Stimulated activated CD8-positive, alpha-beta memory T cell treated with anti-CD3 and anti-CD28 coated beads, Interleukin-4, amount 100 ng/mL, for 48 hours (primary cell): Measurements from ENCODE around the gene CSNK2A3.
"Not testable (repeated sequence)": the region's sequence is repeated elsewhere in the genome, so short reads cannot be mapped to it uniquely, and the experiment has no call there.

Experiments
- DNase-seq: peaks from one replicate; pipeline ENCODE4 v3.0.0-alpha.2; 2020

The CSNK2A3 gene

GRCh38 chr11:11379661-11380060, 26.6 kb upstream of the CSNK2A3 start:
- no peak for DNase-seq

GRCh38 chr11:11378184-11378940, 25.3 kb upstream of the CSNK2A3 start:
- DNase-seq = no peak

GRCh38 chr11:11374358-11375148, 21.5 kb upstream of the CSNK2A3 start:
- no peak for DNase-seq

DNA sequence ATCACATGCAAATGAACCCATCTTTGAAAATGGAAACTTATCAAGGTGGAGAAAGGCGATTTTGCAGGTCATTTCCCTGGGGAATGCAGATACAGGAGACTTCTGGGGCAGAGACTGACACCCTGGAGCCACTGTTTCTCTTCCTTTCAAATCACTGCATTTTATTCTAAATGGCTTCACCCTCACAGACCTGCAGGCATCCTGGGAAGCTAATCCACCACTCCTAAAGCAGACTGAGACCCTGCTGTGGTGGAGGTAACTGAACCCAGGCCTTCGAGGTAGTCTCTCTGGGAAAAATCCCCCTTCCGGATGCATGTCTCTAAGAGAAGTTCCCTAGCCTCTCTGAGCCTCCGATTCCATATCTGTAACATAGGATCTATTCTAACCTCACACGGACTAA, 20.9 kb upstream of the CSNK2A3 start:
- no peak for DNase-seq

GRCh38 chr11:11372461-11372860, 19.4 kb upstream of the CSNK2A3 start:
- no peak for DNase-seq

- DNase-seq = no peak
Observed at GRCh38 chr11:11370962-11371303, 17.9 kb upstream of the CSNK2A3 start.

DNA sequence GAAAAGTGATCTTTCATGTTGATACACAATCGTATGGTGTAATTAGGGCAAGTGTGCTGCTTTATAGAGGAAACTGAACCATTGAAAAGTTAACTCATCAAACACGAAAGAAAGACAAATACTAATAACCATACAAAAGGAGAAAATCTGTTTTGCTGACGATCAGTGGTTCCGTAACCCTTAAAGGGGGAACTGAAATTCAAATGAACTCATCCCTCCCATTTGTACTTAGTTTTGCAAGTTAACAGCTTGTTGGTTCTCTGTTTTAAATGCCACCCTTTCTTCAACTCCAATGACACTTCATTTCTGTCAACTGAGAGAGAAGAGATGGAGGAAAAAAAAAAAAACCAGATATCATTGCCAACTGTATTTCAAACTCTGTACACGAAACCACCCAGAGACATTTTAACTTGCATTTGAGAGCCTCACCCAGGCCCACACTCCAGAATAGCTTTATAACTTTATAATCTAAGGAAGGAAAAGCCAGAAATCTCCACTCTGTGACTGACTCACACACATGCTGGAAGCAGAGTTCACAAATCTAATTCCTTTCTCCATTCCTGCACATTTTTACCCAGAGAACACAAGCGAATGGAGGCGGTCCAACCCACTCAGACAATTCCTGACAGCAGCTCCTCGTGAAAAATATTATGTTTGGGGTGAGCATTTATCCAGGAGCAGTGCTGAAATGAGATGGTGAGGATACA, 17.4 kb upstream of the CSNK2A3 start:
- DNase-seq = no peak

GRCh38 chr11:11366793-11367192, 13.7 kb upstream of the CSNK2A3 start:
- DNase-seq = no peak

- no peak for DNase-seq
Observed at GRCh38 chr11:11363674-11364073, 10.6 kb upstream of the CSNK2A3 start.

- DNase-seq = no peak
Observed at GRCh38 chr11:11359611-11360010, 6.6 kb upstream of the CSNK2A3 start.

GRCh38 chr11:11356842-11357241, 3.8 kb upstream of the CSNK2A3 start:
- DNase-seq = no peak

DNA sequence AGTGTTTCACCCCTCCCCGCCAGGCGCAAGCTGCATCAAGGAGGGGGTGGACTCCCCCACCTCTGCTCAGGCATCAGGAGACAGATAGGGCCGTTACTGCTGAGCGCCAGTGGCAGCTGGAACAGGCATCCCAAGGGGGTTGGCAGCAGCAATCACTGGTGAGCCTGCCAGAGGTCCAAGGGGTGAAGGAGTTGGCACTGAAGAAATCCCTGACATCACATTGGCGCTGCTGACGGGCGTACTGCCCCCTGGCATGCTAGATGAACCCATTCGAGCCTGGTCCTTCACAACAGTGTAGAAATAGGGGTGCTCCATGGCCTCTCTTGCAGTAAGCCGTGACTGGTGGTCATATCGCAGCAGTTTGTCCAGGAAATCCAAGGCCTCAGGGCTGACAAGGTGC, 1.2 kb downstream of the CSNK2A3 start:
- DNase-seq = not testable (repeated sequence)

GRCh38 chr11:11351042-11351586, 1.9 kb downstream of the CSNK2A3 start:
- no peak for DNase-seq

GRCh38 chr11:11349870-11350337, 3.1 kb downstream of the CSNK2A3 start:
- no peak for DNase-seq

- DNase-seq = no peak
Observed at GRCh38 chr11:11349106-11349825, 3.8 kb downstream of the CSNK2A3 start.

- DNase-seq = no peak
Observed at GRCh38 chr11:11348303-11348702, 4.7 kb downstream of the CSNK2A3 start.

DNA sequence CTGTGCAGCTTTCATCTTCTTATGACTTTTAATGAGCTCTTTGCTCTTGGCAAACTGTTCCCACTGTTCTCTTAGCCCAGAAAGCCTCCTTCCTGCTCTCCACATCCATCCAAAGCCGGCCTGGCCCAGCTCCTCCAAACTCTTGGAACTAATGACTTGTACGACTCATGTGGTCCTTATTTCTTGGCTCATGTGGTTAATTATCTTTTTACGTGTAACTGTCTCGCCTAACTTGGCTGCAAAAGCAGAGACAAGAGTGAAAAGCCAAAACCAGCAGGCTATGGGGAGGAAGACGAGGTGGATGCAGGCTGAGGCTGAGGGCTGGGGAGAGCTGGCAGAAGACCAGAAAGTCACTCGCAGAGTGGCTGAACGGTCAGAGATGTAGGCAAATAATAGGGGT, 5.5 kb downstream of the CSNK2A3 start:
- DNase-seq = no peak

- no peak for DNase-seq
Observed at GRCh38 chr11:11346303-11346702, 6.7 kb downstream of the CSNK2A3 start.

GRCh38 chr11:11345099-11345498, 8.0 kb downstream of the CSNK2A3 start:
- no peak for DNase-seq

DNA sequence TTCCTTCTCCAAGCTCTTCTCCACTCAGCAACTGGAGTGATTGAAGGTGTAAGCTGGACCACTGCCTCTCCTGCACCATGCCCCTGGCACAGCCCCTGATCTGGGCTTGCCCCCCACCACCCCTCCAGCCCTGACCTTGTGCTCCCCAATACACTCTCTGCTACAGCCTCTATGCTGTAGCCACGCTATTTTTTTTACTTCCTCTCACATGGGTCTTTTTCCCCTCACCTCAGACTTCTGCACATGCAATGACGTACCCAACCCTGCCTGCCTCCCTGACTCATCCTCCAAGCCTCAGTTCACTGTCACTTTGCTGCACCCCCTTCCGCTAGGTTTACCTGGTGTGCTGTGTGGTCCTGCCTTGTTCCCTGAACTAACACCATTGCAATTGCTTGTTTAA, 9.0 kb downstream of the CSNK2A3 start:
- no peak for DNase-seq

DNA sequence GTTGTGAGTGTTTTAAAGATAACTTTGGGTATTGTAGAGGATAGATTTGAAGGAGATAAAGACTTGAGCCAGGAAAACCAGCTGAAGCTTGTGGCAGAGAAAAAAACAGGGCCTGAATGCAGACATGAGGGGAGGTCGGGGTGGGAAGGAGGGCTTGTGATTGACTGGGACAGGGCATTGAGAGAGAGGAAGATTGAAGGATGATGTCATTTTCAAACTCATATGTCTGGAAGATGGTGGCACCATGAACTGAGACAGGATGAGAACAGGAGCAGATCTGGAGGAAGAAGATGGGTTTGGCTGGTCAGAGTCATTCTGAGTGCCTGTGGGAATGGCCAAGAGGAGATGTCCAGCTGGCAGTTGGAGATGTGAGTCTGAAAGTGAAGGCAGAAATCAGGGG, 14.7 kb downstream of the CSNK2A3 start:
- no peak for DNase-seq

GRCh38 chr11:11336664-11337063, 16.4 kb downstream of the CSNK2A3 start:
- no peak for DNase-seq

GRCh38 chr11:11335043-11335442, 18.0 kb downstream of the CSNK2A3 start:
- DNase-seq = no peak
